DMS79 (cell line): ENCODE measurements around the gene FDXR.

Source experiments
- DNase-seq: peaks from one replicate; lab custom pipeline; 2025; lab: John Stamatoyannopoulos, UW

FDXR gene

GRCh38 chr17:74833501-74834377, 39.1 kb downstream of the FDXR start:
- no peak for DNase-seq

- DNase-seq: no peak
These were observed 40.4 kb downstream of the FDXR start for GRCh38 chr17:74832421-74832820.

GRCh38 chr17:74831444-74832146, 41.2 kb downstream of the FDXR start:
- no peak for DNase-seq

GRCh38 chr17:74830861-74831260, 41.9 kb downstream of the FDXR start:
- no peak for DNase-seq

- DNase-seq: no peak
These were observed 45.0 kb downstream of the FDXR start for GRCh38 chr17:74827800-74828199.

GRCh38 chr17:74825952-74826719, 46.7 kb downstream of the FDXR start:
- DNase-seq: no peak

- DNase-seq: no peak
These were observed 47.7 kb downstream of the FDXR start for GRCh38 chr17:74824961-74825627.

- DNase-seq: no peak
These were observed 49.8 kb downstream of the FDXR start for GRCh38 chr17:74822939-74823367.

GRCh38 chr17:74822335-74822938, 50.4 kb downstream of the FDXR start:
- no peak for DNase-seq

GRCh38 chr17:74821655-74822334, 51.0 kb downstream of the FDXR start:
- no peak for DNase-seq

- no peak for DNase-seq
These were observed 52.9 kb downstream of the FDXR start for GRCh38 chr17:74819801-74820436.

GRCh38 chr17:74818291-74818938, 54.4 kb downstream of the FDXR start:
- no peak for DNase-seq

GRCh38 chr17:74816905-74817620, 55.7 kb downstream of the FDXR start:
- DNase-seq: no peak

- DNase-seq: no peak
These were observed 57.0 kb downstream of the FDXR start for GRCh38 chr17:74815550-74816370.

- DNase-seq: no peak
These were observed 57.7 kb downstream of the FDXR start for GRCh38 chr17:74815067-74815466.

GRCh38 chr17:74814453-74814852, 58.3 kb downstream of the FDXR start:
- no peak for DNase-seq
